GM18907 (cell line): ENCODE results near the gene MYRF.
A peak's percentile ranks its signal among the peaks of the same experiment; 100 is the strongest.

Experiments
- ATAC-seq: cut with Tn5 transposase; IDR thresholded peaks from one replicate; pipeline ENCODE4 v1.9.1; 2021; ENCODE audit warnings: mild to moderate bottlenecking, moderate library complexity; ENCODE audit not compliant: unreplicated experiment

The MYRF gene

DNA sequence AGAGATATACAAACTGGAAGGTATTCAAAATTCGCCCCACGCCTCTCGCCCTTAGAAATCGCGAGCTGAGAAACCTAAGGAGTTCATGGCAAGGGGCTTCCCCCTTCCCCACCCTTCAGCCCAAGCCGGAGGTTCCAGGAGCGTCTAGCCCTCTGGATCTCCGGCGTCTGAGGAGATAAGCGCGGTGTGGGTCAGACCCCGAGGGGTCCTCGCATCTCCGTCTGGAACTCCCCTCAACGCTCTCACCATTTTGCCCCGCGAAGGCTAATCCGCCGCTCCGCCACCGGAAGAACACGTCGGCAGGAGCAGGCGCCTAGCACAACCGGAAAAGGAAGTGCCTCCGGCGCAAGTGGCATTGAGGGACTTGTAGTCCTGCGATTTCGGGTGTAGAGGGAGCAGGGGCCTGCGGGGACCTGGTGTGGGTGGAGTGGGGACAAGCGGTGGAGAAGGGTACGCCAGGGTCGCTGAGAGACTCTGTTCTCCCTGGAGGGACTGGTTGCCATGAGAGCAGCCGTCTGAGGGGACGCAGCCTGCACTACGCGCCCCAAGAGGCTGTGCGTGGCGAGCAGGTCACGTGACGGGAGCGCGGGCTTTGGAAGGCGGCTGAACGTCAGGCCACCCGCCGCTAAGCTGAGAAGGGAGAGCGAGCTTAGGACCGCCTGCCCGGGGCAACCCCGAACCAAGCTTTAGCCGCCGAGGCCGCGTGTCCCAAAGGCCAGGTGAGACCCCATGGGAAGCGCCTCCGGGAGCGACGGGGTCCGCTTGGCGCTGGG, 40.1 kb downstream of the MYRF start, which contains the start of the genes FEN1 and TMEM258:
Gene FEN1 (plus strand): TSS at position 602 of the 773 bp plus-strand sequence. CDS start 2,451 bp downstream, outside the sequence.
Gene TMEM258 (minus strand): TSS at position 290 of the 773 bp plus-strand sequence. CDS start 41 bp downstream, at position 249.
- ATAC-seq, result peak; percentile 82

DNA sequence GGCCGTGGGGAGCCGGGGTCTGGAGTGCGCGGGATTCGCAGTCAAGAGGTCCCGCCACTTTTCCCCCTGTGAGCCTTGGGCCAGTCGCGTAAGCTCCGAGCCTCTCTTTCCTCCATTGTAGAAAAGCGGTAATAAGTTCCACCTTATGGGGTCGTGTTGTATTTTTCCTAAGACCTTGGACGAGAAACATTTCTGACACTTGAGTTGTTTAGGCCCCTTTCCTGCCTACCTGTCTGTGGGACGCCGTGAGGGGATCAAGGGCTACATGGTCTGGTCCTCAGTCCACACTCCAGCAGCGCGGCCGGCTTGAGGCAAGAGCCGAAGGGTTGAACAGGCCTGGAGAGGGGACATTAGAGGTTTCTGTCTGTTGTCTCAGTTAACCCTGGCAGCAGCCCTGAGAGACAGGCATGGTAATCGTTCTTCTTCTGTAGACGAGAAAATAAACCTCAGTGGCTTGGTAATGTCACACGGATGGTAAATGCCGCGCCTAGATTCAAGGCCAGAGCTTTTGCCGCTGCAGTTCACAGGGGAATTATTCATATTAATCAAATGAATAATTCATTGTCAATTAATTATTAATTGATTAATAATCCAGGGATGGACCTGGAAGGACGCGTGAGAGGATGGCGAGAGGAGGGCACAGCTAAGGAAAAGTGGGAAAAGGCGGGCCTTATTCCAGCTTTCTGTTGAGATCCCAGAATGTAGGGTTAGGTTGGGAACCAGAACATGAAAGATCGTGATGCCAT, 40.8 kb downstream of the MYRF start:
- ATAC-seq, result peak; percentile 31

DNA sequence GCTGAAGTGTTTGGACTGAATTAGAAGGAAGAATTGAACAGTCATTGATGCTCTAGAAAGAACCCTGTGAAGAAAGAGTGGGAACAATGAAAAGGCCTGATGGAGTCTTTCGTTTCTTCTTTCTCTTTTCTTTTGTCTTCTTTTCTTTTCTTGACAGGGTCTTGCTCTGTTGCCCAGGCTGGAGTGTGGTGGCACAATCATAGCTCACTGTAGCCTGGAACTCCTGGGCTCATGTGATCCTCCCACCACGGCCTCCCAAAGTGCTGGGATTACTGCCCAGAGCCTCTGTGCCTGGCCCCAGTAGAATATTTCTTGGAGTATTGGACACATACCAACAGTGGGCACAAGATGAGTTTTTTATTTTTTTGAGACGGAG, 41.4 kb downstream of the MYRF start:
- ATAC-seq, result no peak

DNA sequence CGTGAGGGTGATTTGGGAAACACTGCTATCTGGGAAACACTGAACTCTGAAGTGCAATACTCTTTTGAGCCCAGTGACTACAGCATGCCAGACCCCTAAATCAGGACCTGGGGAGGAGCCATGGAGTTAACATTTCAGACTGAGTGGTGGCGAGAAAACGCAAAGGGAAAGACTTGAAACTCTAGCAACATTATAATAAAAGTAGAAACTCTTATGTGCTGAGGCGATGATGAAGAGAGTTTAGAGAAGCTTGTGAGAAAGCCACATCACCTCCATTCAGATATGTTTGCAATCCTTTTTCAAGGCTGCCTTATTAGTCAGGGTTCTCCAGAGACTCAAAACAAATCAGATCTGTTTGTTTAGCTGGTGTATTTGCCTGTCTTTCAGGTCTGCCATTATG, 42.1 kb downstream of the MYRF start:
- ATAC-seq, result no peak

DNA sequence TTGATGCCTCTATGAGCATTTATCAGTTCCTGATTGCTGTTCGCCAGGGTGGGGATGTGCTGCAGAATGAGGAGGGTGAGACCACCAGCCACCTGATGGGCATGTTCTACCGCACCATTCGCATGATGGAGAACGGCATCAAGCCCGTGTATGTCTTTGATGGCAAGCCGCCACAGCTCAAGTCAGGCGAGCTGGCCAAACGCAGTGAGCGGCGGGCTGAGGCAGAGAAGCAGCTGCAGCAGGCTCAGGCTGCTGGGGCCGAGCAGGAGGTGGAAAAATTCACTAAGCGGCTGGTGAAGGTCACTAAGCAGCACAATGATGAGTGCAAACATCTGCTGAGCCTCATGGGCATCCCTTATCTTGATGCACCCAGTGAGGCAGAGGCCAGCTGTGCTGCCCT, 43.0 kb downstream of the MYRF start:
- no peak for ATAC-seq

DNA sequence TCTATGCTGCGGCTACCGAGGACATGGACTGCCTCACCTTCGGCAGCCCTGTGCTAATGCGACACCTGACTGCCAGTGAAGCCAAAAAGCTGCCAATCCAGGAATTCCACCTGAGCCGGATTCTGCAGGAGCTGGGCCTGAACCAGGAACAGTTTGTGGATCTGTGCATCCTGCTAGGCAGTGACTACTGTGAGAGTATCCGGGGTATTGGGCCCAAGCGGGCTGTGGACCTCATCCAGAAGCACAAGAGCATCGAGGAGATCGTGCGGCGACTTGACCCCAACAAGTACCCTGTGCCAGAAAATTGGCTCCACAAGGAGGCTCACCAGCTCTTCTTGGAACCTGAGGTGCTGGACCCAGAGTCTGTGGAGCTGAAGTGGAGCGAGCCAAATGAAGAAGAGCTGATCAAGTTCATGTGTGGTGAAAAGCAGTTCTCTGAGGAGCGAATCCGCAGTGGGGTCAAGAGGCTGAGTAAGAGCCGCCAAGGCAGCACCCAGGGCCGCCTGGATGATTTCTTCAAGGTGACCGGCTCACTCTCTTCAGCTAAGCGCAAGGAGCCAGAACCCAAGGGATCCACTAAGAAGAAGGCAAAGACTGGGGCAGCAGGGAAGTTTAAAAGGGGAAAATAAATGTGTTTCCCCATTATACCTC, 43.6 kb downstream of the MYRF start:
- no peak for ATAC-seq

DNA sequence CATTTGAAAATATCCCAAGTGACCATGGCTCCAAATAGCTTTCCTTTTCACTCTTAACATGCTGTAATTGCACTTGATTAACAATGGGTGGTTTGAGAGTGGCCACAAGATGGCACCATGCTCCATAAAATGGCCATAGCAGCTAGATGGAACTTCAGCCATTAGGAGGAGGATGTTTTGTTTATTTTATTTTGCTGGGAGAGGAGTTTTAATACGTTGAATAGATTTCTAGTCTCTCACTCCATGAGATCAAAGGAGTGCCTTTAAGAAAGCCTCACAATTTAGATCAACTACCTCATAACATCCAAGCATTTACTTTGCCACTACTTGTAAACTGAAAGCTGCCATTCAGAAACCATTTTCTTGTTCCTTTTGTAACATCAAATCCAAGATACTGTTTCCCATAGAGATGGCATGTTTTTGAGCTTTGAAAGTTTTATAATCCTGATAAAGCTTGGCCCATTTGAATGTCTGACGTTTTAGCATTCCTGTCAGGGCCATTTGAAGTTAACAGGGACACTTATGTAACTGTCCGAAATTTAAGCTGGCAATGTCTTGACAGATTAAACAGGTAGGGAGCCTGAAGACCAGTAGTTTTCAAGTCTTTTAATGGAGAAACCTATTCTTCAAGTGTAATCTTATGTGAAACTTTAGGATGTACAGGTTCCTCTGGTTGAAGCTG, 45.0 kb downstream of the MYRF start:
- no peak for ATAC-seq

DNA sequence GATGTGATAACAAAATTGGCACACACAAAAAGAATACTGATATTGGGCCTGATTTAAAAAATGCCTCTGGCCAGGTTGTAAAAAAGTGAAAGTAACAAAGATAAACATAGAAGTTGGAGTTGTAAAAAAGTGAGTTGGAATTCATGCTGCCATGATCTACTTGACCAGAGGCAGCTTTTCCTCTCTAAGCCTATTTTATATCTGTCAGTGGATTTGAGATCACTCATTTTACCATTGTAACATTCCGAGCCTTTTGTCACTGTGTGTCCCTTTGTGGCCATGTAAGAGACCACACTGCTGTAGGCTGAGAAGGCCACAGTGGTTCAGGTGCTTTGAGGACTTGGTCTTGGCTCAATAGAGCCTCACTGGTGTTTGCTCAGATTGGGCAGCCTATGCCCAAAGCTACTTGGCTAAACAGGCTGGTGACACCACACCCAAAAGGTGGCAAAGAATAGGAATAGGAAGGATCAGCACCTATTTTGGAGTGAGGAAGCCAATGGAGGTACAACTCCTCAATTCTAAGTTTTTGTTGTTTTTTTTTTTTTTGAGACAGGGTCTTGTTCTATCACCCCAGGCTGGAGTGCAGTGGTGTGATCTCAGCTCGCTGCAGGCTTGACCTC, 47.3 kb downstream of the MYRF start:
- no peak for ATAC-seq

DNA sequence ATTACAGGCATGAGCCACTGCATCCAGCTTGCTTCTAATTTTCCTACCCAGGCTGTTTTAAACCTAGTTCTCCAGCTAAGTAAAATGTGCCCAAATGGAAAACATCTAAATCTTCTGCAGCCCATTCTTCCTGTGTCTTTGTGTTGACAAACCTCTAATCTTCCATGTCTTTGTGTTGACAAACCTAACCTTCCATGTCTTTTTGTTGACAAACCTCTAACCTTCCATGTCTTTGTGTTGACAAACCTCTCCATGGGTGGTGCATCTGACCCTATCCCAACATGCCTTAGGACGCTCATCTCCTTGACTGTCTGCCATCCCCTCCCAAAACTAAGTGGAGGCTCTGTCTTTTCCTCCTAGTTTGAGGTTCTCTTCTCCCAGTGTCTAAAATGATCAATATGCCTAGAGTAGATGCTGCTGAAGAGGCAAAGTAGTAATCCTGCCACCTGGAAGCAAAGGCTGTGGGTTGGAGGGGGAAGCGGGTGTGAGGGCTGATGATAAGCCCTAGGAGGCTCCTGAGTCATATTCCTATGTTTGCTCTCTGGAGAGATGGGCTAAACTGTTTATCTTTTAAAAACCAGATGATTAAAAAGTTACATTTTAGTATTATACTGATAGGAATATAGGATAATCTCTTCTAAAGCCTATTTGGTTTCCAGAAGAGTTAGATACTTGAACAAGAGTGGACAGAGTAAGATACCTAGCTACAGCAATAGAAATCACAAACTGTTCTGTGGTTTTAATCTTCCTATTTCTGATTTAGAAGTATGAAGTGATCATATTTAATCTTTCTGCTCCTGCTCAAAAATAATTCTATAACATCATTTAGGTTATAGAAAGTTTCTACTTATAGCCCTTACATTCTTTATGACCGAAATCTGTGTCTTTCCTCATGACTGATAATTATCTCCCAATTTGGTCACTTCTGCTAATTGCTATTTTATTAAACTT, 48.2 kb downstream of the MYRF start:
- ATAC-seq, result no peak

DNA sequence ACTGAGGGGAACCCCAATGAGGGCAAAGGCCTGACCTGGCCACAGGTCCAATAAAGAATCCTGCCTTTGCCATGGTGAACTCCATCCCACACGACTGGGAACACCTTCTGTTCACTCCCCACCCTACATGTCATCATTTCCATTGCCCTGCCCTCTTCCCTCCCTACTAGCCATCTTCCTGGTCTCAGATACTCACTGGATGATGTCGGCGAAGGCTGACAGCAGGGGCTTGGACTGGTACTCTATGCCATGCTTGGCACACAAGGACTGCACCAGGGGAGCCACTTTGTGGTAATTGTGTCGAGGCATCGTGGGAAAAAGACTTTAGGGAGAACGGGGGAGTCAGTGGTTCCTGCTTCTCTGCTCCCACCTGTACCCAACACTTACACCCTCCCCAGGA, 50.2 kb downstream of the MYRF start:
- no peak for ATAC-seq

DNA sequence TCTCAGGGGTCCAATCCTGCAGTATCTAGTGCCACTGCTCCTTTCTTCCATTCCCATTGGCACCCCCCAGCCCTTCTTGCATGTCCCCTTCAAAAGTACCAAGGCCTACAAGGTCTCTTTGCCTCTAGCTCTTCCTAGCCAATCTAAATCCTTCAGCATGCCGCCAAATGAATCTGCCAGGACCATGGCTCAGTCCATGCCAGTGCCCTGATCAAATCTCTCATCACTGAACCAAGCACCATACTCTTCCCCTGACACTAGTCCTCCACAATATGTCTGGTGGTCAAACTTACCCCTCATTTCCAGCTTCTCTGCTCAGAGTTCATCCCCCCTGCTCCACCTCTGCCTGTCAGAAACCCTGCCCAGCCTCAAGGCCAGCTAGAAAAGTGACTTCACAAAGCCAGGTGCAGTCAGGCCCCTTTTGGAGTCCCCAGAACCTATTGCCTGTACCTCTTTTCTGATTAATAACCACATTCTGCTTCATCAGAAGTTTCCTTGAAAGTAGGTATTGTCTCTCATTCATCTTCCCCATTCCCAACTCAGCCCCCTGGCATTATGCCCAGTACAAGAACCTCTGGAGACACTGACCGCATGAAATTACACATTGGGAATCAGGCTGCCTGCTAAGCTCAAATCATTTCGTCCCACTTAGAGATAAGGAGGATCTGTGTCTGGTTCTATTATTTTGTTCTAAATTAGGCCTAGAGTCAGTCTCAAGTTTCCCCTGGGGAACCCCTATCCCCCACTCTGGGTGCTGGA, 51.6 kb downstream of the MYRF start:
- ATAC-seq, result no peak

DNA sequence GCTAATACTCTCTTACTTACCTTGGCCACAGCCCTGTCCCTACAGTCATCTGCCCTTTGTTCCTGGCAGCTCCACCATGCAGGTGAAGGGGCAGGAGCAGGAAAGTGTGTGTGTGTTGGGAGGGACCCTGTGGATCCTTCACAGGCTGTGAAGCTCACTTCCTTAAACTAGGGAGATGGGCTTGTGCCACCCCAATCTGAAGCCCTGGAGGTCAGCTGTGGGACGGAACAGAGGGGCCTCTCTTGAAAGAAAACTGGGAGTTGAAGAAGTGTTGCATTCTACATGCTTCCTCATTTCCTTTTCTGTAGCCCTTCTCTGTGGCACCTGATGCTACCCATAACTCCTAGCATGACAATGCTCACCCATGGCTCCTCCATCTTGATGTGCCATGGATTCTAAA, 52.7 kb downstream of the MYRF start:
- no peak for ATAC-seq

DNA sequence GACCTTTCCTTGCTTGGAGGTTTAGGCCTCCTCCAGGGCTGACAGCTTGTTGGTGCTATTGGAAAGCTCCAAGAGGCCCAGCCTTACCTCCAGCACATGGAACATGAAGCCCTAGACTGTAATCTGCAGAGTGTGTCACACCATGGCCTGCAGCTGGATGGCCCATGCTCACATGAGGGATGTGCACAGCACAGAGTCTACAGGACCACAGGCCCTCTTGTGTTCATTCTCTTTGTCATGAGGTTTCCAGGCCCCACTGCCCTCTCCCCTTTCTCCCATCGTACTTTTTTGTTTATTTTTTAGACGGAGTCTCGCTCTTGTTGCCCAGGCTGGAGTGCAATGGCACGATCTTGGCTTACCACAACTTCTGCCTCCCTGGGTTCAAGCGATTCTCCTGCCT, 54.3 kb downstream of the MYRF start:
- no peak for ATAC-seq

DNA sequence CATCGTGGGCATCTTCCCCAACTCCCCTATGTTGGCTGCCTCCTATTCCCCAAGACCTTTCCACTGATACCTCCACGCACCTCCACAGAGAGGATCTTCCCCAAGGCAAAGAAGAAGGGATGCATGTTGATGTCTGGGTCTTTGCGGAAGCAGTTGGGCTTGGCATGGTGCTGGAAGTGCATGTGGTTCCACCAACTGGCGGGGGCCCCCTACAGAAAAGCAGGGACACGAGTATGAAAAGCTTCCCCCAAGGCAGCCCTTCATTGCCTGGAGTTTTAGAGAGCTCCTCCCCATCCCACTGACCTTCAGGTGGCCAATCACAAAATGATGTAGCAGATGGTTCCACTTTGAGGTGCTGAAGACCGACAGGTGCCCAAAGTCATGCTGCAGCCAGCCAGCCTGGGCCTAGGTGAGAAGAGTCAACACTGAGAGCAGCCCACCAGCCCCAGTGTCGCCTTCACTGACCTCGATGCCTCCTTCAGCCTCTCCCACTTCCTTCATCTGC, 58.3 kb downstream of the MYRF start:
- ATAC-seq, result no peak

DNA sequence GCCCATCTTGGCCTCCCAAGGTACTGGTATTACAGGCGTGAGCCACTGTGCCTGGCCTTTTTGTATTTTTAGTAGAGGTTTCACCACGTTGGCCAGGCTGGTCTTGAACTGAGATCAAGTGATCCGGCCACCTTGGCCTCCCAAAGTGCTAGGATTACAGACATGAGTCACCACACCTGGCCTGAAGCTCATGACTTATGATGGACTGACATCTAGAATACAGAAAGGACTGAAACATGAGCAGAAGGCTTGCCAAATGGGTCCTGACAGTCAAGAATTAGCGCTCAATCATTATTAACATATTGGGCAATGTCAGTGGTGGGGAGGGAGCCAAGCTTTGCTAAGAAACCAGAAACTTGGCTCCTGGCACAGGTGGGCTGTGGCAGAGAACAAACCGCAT, 59.4 kb downstream of the MYRF start:
- ATAC-seq, result no peak

DNA sequence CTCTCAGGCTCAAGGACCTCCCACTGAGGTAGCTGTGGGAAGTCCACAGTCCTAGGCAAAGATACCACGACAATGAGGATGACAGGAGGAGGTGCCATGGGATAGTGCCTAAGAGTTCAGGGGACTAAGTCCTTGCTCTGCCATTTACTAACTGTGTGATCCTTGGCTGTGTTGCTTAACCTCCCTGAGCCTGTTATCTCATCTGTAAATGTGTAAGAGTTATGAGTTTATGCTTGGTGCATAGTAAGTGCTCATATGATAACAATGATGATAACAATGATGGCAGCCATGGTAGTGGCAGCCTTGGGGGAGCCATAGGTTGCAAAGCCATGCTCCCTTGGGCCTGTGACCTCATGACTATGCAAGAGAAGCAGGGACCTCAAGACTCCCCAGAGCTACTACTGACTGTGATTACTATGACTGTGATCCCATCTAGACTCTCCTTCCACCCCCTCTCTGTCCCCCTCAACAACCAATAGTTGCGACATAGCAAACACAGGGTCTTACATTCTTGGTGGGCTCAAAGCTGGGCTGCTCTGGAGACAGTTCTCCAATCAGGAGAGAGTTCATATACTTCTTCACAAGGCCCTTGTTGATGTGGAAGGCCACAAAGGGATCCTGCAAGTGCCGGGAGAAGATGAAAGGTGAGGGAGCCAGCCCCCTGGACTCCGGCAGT, 60.4 kb downstream of the MYRF start:
- no peak for ATAC-seq

DNA sequence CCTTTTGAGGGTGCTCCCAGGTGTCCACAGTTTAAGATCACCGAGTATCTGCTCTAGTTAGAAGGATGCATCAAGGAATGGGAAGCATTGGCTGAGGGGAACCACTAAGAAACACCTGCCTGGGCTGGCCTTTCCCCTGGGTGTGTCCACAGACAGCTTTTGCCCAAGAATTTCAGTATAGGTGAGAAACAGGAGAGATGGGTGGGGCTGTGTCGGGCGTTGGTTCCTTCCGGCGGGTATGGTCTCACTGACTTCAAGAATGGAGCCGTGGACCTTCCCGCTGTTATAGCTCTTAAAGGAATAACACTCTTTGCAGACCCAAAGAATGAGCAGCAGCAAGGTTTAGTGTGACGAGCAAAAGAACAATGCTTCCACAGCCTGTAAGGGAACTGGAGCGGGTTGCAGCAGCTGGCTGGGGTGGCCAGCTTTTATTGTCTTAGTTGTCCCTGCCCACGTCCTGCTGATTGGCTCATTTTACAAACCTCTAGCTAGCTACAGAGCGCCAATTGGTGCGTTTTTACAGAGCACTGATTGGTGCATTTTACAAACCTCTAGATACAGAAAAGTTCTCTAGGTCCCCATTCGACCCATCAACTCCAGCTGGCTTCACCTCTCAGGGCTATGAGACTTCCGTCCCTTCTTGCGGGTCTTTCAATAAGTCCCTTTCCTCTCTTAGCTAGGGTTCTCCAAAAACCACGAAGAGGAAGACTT, 62.0 kb downstream of the MYRF start:
- ATAC-seq, result no peak
